GM19023 (cell line): ENCODE measurements around the gene PANK1.

ENCODE experiments used
- ATAC-seq: cut with Tn5 transposase; IDR thresholded peaks from one replicate; pipeline ENCODE4 v1.9.1; 2021; ENCODE audit warnings: mild to moderate bottlenecking, moderate library complexity; ENCODE audit not compliant: unreplicated experiment

PANK1 gene

GRCh38 chr10:89652806-89653370 is 7.8 kb upstream of the PANK1 start:
- ATAC-seq = no peak

GRCh38 chr10:89651916-89652573 is 7.0 kb upstream of the PANK1 start:
- no peak for ATAC-seq

GRCh38 chr10:89651205-89651915 is 6.3 kb upstream of the PANK1 start:
- ATAC-seq = no peak

GRCh38 chr10:89649051-89649450 is 4.0 kb upstream of the PANK1 start:
- no peak for ATAC-seq

- ATAC-seq = no peak
Observed at GRCh38 chr10:89648074-89648473, 3.0 kb upstream of the PANK1 start.

DNA sequence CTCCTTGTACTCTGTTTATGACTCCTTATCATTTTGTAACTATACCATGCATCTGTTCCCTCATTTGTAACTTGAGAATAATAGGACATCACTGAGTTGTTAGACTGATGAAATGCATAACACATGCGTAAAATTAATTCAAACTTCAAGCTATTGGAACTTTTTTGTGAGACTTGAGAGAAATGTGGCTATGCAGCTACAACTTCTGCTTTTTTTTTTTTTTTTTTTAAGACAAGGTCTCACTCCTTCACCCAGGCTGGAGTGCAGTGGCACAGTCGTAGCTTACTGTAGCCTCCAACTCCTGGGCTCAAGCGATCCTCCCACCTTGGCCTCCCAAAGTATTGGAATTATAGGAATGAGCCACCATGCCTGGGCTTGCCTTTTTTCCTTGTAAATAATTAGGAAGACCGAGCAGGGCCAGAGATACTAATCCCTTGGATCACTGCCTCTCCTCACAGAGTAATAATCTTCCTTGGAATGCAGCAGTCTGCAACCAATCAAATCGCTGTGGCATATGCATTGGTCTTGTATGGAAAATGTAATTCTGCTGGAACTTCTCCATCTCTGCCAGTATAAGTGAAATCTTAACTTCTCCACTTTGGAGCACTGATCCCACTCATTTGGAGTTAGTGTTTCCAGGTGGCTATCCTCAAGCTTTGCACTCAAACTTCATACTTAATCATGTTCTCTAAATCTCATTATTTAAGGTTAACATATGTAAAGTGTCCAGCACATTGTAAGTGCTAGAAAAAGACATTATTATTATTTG is 2.0 kb upstream of the PANK1 start:
- ATAC-seq = no peak

DNA sequence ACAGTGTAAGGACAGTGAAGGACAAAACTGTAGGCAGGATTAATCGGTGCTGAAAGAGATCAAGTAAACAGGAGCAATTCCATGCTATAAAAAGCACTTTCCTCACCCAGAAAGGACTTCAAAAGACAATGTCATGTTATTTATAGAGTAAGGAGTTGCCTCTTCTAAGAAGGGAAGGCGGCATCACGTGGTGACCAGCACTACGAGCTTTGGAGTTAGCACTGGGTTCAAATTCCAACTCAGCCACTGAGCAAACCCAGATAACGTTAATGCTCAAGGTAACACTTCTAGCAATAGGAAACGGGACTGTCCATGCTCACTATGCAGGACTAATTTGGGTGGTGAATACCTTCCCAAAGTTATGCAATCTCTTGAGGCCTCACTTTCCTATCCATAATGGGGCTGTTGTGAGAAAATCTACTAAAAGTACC is 715 bp upstream of the PANK1 start:
- no peak for ATAC-seq

GRCh38 chr10:89644691-89644966 is 413 bp downstream of the PANK1 start:
- peak; percentile 37 for ATAC-seq

GRCh38 chr10:89643812-89644690 is 991 bp downstream of the PANK1 start:
- peak; percentile 88 for ATAC-seq

DNA sequence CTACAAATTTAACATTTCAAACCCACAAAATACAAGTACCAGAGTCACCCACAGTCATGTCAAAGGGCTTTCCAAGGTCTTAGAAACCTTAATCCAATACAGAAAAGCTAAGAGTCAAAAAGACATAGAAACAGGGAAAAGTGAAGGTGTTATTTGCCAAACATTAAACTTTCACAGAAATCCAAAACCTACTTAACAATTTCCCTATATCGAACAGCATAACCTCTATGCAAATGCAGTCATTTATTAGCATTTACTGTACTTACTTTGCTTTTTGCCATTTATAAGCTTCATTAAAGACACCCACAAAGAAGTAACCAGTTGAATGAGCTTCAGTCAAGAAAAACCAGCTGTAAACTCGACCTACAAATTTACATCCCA is 1.6 kb downstream of the PANK1 start:
- ATAC-seq = no peak

DNA sequence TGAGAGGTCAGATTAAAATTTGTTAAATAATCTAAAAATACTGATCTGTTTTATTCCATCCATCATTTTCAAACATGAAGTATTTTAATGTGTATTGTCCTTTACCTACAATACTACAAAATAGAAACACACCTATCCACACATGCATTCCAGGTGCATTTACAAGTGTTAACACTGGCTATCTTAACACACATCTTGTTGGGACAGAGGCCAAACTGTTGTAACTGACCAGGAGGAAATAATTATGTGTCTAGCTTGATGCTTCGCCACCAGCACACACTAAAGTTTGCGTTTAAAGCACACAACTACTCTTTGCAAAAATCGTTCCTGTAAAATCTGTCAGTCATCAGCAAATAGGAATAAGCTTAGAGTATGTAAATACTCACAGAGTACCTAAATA is 2.8 kb downstream of the PANK1 start:
- no peak for ATAC-seq

- ATAC-seq = no peak
Observed at GRCh38 chr10:89640241-89640640, 4.8 kb downstream of the PANK1 start.

DNA sequence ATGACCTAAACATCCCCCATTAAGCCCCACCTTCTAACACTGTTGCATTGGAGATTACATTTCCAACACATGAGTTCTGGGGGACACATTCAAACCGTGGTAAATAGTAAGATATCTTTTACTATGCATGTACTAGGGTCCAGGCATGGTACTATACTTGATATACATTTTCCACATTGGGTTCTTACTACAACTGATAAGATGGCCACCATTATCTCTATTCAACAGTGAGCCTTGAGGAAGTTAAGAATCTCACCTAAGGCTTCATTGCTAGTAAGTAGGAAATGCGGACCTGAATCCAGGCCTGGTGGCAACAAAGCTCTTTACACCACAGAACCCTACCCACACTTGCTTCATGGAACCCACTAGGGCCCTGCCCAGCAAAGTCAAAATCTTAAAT is 5.7 kb downstream of the PANK1 start:
- ATAC-seq = no peak

- ATAC-seq = no peak
Observed at GRCh38 chr10:89637113-89637512, 7.9 kb downstream of the PANK1 start.

DNA sequence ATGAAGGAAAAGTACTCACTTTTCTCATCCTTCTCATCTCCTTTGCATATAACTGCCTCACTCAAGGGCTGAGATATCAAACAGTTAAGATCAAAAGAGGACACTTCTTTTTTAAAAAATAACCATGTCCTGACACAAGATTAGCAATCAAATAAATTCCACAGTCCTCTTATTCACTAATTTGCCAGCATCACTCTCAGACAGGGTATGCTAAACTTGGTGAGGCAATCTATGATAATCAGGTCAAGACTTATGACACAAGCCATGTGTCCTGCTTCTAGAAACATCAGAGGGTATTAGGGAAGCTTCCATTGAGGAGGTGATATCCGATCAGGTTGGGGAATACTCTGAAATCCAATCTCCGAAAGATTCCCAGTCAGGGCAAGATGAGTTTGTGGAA is 10.4 kb downstream of the PANK1 start:
- no peak for ATAC-seq

DNA sequence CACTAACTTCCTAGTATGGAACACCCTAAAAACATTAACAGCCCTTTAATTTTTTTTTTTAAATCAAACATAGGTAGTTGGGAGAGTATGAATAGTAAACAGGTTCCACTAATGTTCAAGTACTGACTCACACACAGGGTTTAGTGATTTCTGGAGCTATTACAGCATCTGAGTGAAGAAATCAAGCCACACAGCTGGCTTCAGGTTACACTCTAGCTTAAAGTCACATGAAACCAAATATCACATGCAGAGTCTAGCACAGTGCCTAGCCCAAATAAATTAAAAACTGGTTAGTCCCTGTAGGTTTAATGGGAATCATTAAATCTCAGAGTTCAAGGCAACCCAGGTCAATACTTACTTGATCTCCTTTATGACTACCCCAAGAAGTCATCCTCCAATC is 11.6 kb downstream of the PANK1 start:
- no peak for ATAC-seq

DNA sequence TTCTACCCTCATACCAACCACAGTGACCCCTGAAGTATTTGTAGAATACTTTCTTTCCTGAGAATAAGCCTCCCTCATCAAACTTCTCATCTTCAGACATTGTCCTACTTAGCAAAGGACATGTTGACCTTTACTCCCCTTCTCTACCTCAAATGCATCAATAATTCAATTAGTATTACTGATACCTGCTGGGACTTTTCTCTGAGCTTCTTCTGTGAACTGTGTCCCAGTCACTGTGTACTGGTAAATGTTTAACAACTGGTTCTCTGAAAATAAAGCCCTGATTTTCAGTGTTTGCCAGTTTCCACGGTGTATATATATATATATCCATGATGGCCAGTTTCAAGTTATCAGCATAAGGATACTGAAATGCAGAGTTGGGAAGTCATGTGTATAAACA is 12.2 kb downstream of the PANK1 start:
- ATAC-seq = no peak

GRCh38 chr10:89627830-89628229 is 17.2 kb downstream of the PANK1 start:
- no peak for ATAC-seq

DNA sequence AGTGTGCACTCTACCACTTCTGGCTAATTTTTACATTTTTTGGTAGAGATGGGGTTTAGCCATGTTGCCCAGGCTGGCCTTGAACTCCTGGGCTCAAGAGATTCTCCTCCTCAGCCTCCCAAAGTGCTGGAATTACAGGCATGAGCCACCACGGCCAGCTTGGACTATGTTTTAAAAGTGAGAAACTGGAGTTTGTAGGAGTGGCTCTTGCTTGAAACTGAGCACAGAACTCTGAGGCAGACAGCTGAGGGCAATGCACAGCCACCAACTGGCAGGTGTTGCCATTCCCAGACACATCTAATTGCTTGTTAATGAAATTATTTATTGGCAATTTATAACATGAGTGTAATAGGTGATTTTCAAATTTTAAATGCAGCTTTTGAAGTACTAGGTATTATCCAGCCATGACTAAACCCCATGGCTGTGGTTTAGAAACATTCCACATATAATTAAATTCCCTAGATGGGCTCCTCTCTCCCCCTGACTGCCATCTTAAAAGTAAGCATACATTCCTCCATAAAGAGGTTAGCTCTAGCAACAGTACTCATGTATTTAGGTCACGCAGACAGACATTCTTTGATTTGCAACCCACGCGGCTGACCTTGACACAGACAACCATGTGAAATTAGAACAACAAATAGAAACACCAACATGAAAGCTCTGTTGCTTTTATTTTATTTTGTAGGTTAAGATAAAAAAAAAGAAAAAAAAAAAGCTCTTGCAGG is 19.8 kb downstream of the PANK1 start:
- ATAC-seq = no peak

- no peak for ATAC-seq
Observed at GRCh38 chr10:89624020-89624419, 21.0 kb downstream of the PANK1 start.
